Astrocyte of the hippocampus (primary cell): ENCODE results near the gene BPIFB6.
A peak's percentile ranks its signal among the peaks of the same experiment; 100 is the strongest.

Experiments
- DNase-seq: peaks from one replicate; pipeline ENCODE4 v3.0.0; 2011; ENCODE audit warnings: low read depth, low spot score

BPIFB6 gene

GRCh38 chr20:33031531-33031930, at the start of gene BPIFB6:
Gene BPIFB6 (plus strand): TSS chr20:33031648. CDS start chr20:33031648, 0 bp downstream.
- DNase-seq = no peak

GRCh38 chr20:32982617-32983458, 48.6 kb upstream of the BPIFB6 start:
- DNase-seq = peak; percentile 34

GRCh38 chr20:32983459-32984112, 47.9 kb upstream of the BPIFB6 start:
- no peak for DNase-seq

GRCh38 chr20:32984196-32984595, 47.3 kb upstream of the BPIFB6 start:
- no peak for DNase-seq

GRCh38 chr20:32984631-32985354, 46.7 kb upstream of the BPIFB6 start:
- no peak for DNase-seq

- no peak for DNase-seq
These were observed 45.9 kb upstream of the BPIFB6 start for GRCh38 chr20:32985596-32985995.

- no peak for DNase-seq
These were observed 45.0 kb upstream of the BPIFB6 start for GRCh38 chr20:32986331-32986966.

GRCh38 chr20:32987044-32987825, 44.2 kb upstream of the BPIFB6 start:
- DNase-seq = no peak

GRCh38 chr20:32988008-32988407, 43.4 kb upstream of the BPIFB6 start:
- DNase-seq = no peak

GRCh38 chr20:32989507-32990283, 41.8 kb upstream of the BPIFB6 start:
- DNase-seq = no peak

- no peak for DNase-seq
These were observed 41.0 kb upstream of the BPIFB6 start for GRCh38 chr20:32990426-32990825.

- no peak for DNase-seq
These were observed 40.1 kb upstream of the BPIFB6 start for GRCh38 chr20:32991383-32991782.

GRCh38 chr20:32991792-32992641, 39.4 kb upstream of the BPIFB6 start:
- no peak for DNase-seq

- no peak for DNase-seq
These were observed 37.9 kb upstream of the BPIFB6 start for GRCh38 chr20:32993496-32994050.

GRCh38 chr20:32995802-32996201, 35.6 kb upstream of the BPIFB6 start:
- no peak for DNase-seq

GRCh38 chr20:32997431-32997830, 34.0 kb upstream of the BPIFB6 start:
- no peak for DNase-seq

GRCh38 chr20:32999603-33000250, 31.7 kb upstream of the BPIFB6 start:
- DNase-seq = peak; percentile 23

- no peak for DNase-seq
These were observed 30.5 kb upstream of the BPIFB6 start for GRCh38 chr20:33000802-33001466.
